GM23338 (cell line): ENCODE measurements around the gene MTHFD2L. TPM values are rescaled to one million over a fixed set of nuclear protein-coding genes. Genes with fewer than 3 reads are reported as not detected.

Experiments used
- ATAC-seq: fragments of 200-7000 bp; cut with Tn5 transposase; 3 replicates; pipeline ENCODE4 v1.9.1; 2020
- DNase-seq: peaks from one replicate; pipeline ENCODE4 v3.0.0-alpha.2; 2015; ENCODE audit warnings: low spot score
- H2AFZ ChIP-seq: fragments of 200-600 bp; sonication (generic); 2 replicates; pipeline ENCODE4 v1.8.0; 2016; ENCODE audit warnings: antibody characterized with exemption, mild to moderate bottlenecking, moderate library complexity
- H3F3A ChIP-seq: fragments of 200-600 bp; sonication (generic); replicated peaks from 2 replicates; pipeline ENCODE4 v1.8.0; 2017; ENCODE audit warnings: antibody characterized with exemption, mixed run types, low read depth
- H3K27ac ChIP-seq: fragments of 200-600 bp; sonication (generic); 2 replicates; pipeline ENCODE4 v1.6.1; 2016; ENCODE audit warnings: low read depth
- H3K27me3 ChIP-seq: fragments of 200-600 bp; sonication (generic); 2 replicates; pipeline ENCODE4 v1.8.0; 2016; ENCODE audit warnings: mild to moderate bottlenecking, mixed run types, moderate library complexity; ENCODE audit not compliant: insufficient read depth
- H3K36me3 ChIP-seq: fragments of 200-600 bp; sonication (generic); 2 replicates; pipeline ENCODE4 v1.8.0; 2016; ENCODE audit warnings: mild to moderate bottlenecking; ENCODE audit not compliant: insufficient read depth
- H3K4me1 ChIP-seq: fragments of 200-600 bp; sonication (generic); 2 replicates; pipeline ENCODE4 v1.8.0; 2016; ENCODE audit warnings: mild to moderate bottlenecking, moderate library complexity; ENCODE audit not compliant: insufficient read depth
- H3K4me2 ChIP-seq: fragments of 200-600 bp; sonication (generic); 2 replicates; pipeline ENCODE4 v1.7.1; 2017; ENCODE audit warnings: mixed run types
- H3K4me3 ChIP-seq: fragments of 200-600 bp; sonication (generic); 2 replicates; pipeline ENCODE4 v1.6.1; 2016; ENCODE audit warnings: mixed run types
- H3K79me2 ChIP-seq: fragments of 200-600 bp; sonication (generic); replicated peaks from 2 replicates; pipeline ENCODE4 v1.8.0; 2017; ENCODE audit warnings: mild to moderate bottlenecking; ENCODE audit not compliant: insufficient read depth
- H3K9me2 ChIP-seq: fragments of 200-600 bp; sonication (generic); 2 replicates; pipeline ENCODE4 v1.8.0; 2017; ENCODE audit not compliant: insufficient read depth
- H4K20me1 ChIP-seq: fragments of 200-600 bp; sonication (generic); replicated peaks from 2 replicates; pipeline ENCODE4 v1.8.0; 2017; ENCODE audit warnings: mild to moderate bottlenecking; ENCODE audit not compliant: insufficient read depth
- H3K27ac Mint-ChIP-seq: 2 replicates; pipeline ENCODE4 v1.8.0; 2020; ENCODE audit warnings: inconsistent platforms, mild to moderate bottlenecking, moderate library complexity, mixed read lengths
- H3K27me3 Mint-ChIP-seq: 3 replicates; pipeline ENCODE4 v1.8.0; 2022; ENCODE audit warnings: low read depth, mild to moderate bottlenecking, moderate library complexity, mixed read lengths, inconsistent platforms; ENCODE audit not compliant: insufficient read depth, poor library complexity
- H3K36me3 Mint-ChIP-seq: 3 replicates; pipeline ENCODE4 v1.8.0; 2021; ENCODE audit warnings: low read depth, mild to moderate bottlenecking, inconsistent platforms, moderate library complexity, mixed read lengths
- H3K4me1 Mint-ChIP-seq: 3 replicates; pipeline ENCODE4 v1.8.0; 2020; ENCODE audit warnings: mild to moderate bottlenecking, inconsistent platforms, mixed read lengths
- H3K4me3 Mint-ChIP-seq: 3 replicates; pipeline ENCODE4 v1.8.0; 2021; ENCODE audit warnings: moderate library complexity, mild to moderate bottlenecking, inconsistent platforms, mixed read lengths
- H3K9me3 Mint-ChIP-seq: 3 replicates; pipeline ENCODE4 v1.8.0; 2020; ENCODE audit warnings: moderate library complexity, mild to moderate bottlenecking, inconsistent platforms, mixed read lengths
- CREB1 ChIP-seq: fragments of 250-450 bp; sonication (Bioruptor Pico); IDR thresholded peaks from 2 replicates; pipeline ENCODE4 v1.5.0; 2020; ENCODE audit warnings: low read depth, mild to moderate bottlenecking, moderate library complexity
- CTCF ChIP-seq, 2 experiments: fragments of 200-600 bp in 1 of 2; sonication (generic) in 1 of 2; conservative IDR thresholded peaks; 2 replicates each; pipeline versions ENCODE4 v1.5.1 to v1.6.1; 2016 to 2017; ENCODE audit warnings: antibody characterized with exemption in 2 of 2, low read depth in 2 of 2, mild to moderate bottlenecking in 2 of 2, moderate library complexity in 1 of 2
- ETS1 ChIP-seq: IDR thresholded peaks from 2 replicates; pipeline ENCODE4 v1.6.1; 2016; ENCODE audit warnings: antibody characterized with exemption
- EZH2phosphoT487 ChIP-seq: fragments of 200-600 bp; sonication (generic); IDR thresholded peaks from one replicate; pipeline ENCODE4 v1.8.1; 2018; ENCODE audit warnings: antibody characterized with exemption; ENCODE audit not compliant: unreplicated experiment
- JUNB ChIP-seq: IDR thresholded peaks from one replicate; pipeline ENCODE4 v1.6.1; 2016; ENCODE audit warnings: antibody characterized with exemption; ENCODE audit not compliant: unreplicated experiment
- POLR2AphosphoS5 ChIP-seq: IDR thresholded peaks from 2 replicates; pipeline ENCODE4 v1.6.1; 2016; ENCODE audit warnings: antibody characterized with exemption, low read depth
- STAT1 ChIP-seq: IDR thresholded peaks from one replicate; pipeline ENCODE4 v1.6.1; 2016; ENCODE audit warnings: antibody characterized with exemption; ENCODE audit not compliant: unreplicated experiment
- ZNF114 ChIP-seq: fragments of 250-450 bp; sonication (Bioruptor Pico); IDR thresholded peaks from 2 replicates; pipeline ENCODE4 v1.5.0; 2020; ENCODE audit warnings: mild to moderate bottlenecking, moderate library complexity
- ZNF331 ChIP-seq: fragments of 250-450 bp; sonication (Bioruptor Pico); IDR thresholded peaks from 2 replicates; pipeline ENCODE4 v1.5.0; 2020; ENCODE audit warnings: low read depth, mild to moderate bottlenecking, moderate library complexity
- ZNF462 ChIP-seq: fragments of 250-450 bp; sonication (Bioruptor Pico); IDR thresholded peaks from 2 replicates; pipeline ENCODE4 v1.5.0; 2020; ENCODE audit warnings: mild to moderate bottlenecking, moderate library complexity
- polyA plus RNA-seq: library from polyadenylated mRNA; unstranded; fragments of >200 nt; fragmentation: Nextera tagmentation; extraction: Ambion mirVana; gene quantifications from 2 replicates; pipeline ENCODE4 v1.2.1, GENCODE V29; 2016
- total RNA-seq: library from RNA; depleted of rRNA; stranded (reverse); fragments of >200 nt; shearing (Covaris generic); gene quantifications from 2 replicates; pipeline ENCODE4 v1.2.3, GENCODE V29; 2014

MTHFD2L gene
- total and polyA plus RNA-seq, 2 experiments from 2014 or later, result 24.4 to 35.7 TPM

GRCh38 chr4:74178798-74179197, 20.9 kb downstream of the MTHFD2L start:
- H3K4me3 Mint-ChIP-seq, result no peak overlapping the region
- Histone ChIP-seq H3K9me2 (no peaks in the 10 kb centered on the region), H3K27me3 (no peaks in the 10 kb centered on the region), H3K4me1 (no peaks in the 10 kb centered on the region), H3K4me2 (no peak overlapping the region), H3K4me3 (no peak overlapping the region), H3K36me3 (no peaks in the 10 kb centered on the region), H3F3A (no peaks in the 10 kb centered on the region), H2AFZ (no peak overlapping the region), H4K20me1 (no peaks in the 10 kb centered on the region), H3K27ac (no peak overlapping the region), H3K79me2 (no peaks in the 10 kb centered on the region)
- no peak for ATAC-seq
- H3K9me3 Mint-ChIP-seq, result no peaks in the 10 kb centered on the region
- no peaks in the 10 kb centered on the region for H3K27me3 Mint-ChIP-seq
- no peak for TF ChIP-seq ETS1
- TF ChIP-seq STAT1, result no peak
- TF ChIP-seq JUNB, result no peak
- no peak for TF ChIP-seq CTCF (conservative IDR thresholded peaks at IDR 0.05; ENCODE audit: low read depth in 2 of 2)
- no peak for TF ChIP-seq ZNF114 (CRISPR knock-in tag)
- no peak for TF ChIP-seq CREB1 (CRISPR knock-in tag)
- no peak for TF ChIP-seq ZNF462
- no peak for TF ChIP-seq POLR2AphosphoS5
- no peak for TF ChIP-seq ZNF331 (CRISPR knock-in tag)
- TF ChIP-seq EZH2phosphoT487, result no peak
- H3K4me1 Mint-ChIP-seq, result peaks cover 9% of the 10 kb centered on the region
- H3K36me3 Mint-ChIP-seq, result no peaks in the 10 kb centered on the region
- no peak overlapping the region for H3K27ac Mint-ChIP-seq
- DNase-seq, result no peak
